NCI-H510A treated with DMSO at 0.1 percent for 48 hours (cell line): ENCODE data around the gene ODAD3.
A peak's percentile ranks its signal among the peaks of the same experiment; 100 is the strongest.

Experiments
- DNase-seq: peaks from one replicate; lab custom pipeline; 2025; lab: John Stamatoyannopoulos, UW

ODAD3 gene

DNA sequence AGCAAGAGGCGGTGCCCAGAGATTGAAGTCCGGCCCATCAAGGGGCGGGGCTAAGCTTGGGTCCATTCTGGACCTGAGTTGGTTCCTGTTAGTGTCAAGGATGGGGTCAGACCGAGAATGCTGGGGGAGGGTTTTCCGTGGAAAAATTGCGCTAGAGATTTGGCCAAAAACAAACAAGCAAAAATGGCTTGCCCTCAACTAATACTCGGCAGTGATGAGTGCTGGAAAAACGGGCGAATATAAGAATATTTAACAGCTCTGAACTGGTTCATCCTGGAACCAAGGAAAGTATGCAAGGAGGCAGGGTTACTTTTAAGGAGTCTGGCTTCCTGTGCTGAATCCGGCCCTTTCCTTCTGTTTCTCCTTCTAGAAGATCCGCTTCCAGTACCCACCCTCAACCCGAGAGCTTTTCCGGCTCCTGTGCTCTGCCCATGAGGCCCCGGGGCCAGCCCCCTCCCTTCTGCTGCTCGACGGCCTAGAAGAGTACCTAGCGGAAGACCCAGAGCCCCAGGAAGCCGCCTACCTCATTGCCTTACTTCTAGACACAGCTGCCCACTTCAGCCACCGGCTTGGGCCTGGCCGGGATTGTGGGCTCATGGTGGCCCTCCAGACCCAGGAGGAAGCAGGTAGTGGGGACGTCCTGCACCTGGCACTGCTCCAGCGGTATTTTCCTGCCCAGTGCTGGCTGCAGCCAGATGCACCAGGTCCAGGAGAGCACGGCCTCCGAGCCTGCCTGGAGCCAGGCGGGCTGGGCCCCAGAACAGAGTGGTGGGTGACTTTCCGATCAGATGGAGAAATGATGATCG lies 59.6 kb downstream of the ODAD3 start:
- peak; percentile 81 for DNase-seq

DNA sequence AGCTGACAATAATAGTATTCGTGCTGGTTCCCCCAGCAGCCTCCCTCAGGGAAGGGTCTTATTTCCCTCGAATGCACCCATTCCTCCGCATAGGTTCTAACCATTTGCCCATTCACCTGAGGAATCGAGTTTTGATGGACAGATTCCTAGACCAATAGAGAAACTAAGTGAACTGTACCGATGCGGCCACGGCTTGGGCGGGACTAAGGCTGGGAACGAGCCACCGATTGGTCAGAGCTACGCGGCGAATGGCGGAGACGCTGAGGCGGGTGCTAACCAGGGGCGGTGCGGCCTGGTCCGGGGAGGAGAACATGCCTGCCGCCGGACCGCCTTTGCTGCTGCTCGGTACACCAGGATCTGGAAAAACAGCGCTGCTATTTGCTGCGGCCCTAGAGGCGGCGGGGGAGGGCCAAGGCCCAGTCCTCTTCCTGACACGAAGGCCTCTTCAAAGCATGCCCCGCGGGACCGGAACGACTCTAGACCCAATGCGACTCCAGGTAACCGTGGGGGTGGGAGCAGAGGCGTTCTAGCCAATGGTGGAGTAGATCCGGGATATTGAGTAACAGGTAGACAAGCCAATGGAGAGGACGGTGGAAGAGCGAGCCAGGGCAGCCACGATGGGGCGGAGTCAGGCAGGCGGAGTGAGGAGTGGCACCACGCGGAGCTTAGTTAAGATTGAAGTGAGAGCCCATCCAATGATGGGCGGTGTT lies 60.3 kb downstream of the ODAD3 start, which contains the start of gene SWSAP1:
SWSAP1 (plus strand) TSS at position 234 of the 710 bp plus-strand sequence; CDS start at position 249, 15 bp downstream.
- DNase-seq = peak; percentile 99

DNA sequence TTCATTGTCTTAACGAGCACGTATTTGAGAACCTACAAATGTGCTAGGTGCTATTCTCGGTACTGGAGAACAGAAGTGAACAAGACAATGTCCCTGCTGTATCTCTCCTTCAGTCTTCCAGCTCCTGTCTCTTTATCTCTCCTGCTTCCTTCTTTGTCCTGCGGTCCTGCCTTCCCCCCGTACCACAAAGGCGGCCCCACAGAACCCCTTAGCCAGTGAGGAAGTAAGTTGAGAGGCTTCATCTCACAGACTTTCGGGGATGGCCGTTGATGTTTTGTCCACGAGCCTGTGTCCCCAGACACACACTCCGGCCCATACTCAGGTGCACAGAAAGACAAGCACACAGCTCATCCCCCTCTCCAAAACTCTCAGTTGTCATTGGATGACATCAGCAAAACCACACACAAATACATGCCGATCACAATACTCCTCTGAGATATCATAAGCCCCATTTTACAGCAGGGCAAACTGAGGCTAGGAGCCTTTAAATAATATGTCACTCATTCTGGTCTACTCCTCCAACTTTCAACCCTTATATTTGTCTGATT lies 61.0 kb downstream of the ODAD3 start:
- no peak for DNase-seq

DNA sequence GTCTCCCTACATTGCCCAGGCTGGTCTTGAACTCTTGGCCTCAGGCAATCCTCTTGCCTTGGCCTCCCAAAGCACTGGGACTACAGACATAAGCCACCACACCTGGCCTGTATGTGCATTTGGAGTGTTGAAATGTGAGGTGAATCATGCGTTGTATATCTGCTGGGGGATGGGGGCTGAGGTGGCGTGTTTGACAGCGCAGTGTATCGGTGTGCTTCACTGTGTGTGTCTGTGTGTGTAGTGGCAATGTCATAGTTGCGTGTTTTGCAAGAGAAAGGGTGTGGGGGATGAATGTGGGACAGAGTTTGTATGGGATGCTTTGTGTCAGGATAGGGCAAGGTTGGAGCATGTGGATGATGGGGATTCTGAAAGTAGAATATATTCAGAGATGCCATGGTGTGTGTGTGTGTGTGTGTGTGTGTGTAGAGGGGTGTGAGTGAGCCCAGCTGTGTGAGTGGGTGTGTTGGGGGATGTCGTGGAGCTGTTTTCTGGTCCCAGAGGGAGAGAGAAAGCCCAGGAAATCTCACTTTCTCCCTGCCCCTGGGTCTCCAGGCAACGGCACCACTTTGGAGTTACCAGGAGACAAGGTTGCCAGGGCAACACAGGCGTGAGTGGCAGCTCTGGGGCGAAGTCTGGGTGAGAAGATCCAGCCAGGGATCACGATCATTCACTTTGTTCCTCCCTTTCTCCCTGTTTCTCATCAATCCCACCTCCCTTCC lies 61.6 kb downstream of the ODAD3 start:
- DNase-seq = peak; percentile 79

DNA sequence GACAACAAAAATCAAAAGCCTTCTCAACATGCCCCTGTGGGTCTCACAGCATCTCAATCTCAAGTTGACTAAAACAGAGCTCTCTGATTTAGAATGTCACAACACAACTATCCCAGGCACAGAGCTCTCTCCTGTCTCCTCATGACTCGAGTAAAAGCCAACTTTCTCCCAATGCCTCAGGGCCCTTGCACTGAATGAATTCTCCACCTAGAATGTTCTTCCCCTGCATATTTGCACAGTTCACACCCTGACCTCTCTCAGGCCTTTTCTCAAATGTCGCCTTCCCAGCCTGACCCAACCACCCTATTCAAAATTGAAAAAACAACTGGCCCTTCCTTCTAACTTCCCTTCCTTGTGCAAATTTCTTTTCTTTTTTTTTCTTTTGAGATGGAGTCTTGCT lies 64.2 kb downstream of the ODAD3 start:
- DNase-seq = no peak
